Mammary epithelial cell (primary cell): Measurements from ENCODE around the gene PDIA5.

Experiments used
- EZH2 ChIP-seq: IDR thresholded peaks from 2 replicates; pipeline ENCODE4 v1.6.1; 2012; ENCODE audit warnings: low read length, inconsistent platforms, borderline replicate concordance
- TF ChIP-seq, protein P1 (sequence below), 2 donors: IDR thresholded peaks in 1 of 2; conservative IDR thresholded peaks in 1 of 2; 2 replicates each; pipeline ENCODE4 v1.5.1; 2011 to 2012; ENCODE audit warnings: inconsistent platforms in 2 of 2, low read length in 2 of 2, mild to moderate bottlenecking in 2 of 2, control low read depth in 1 of 2, low read depth in 1 of 2; ENCODE audit not compliant: insufficient read depth in 1 of 2; ENCODE audit errors: extremely low read depth in 1 of 2

DNA sequence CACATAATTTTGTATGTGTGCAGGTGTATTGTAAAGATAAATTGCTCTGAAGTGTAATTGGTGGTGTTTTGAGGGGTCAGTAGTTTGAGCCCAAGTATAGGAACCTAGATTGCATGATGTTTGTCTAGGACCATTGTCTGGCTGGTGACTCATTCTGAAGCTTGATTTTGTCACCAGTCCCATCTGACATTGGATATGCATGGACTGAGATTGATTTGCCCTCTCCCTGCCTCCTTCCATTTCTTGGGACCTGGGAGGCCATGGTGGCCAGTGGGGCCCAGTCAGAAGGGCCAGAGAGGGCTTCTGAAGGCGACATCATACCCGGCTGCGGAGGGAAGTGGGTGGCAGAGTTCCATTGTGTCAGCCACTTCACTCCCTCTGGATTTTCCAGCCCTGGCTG is 62.3 kb downstream of the PDIA5 start:
- TF ChIP-seq, protein P1, sequence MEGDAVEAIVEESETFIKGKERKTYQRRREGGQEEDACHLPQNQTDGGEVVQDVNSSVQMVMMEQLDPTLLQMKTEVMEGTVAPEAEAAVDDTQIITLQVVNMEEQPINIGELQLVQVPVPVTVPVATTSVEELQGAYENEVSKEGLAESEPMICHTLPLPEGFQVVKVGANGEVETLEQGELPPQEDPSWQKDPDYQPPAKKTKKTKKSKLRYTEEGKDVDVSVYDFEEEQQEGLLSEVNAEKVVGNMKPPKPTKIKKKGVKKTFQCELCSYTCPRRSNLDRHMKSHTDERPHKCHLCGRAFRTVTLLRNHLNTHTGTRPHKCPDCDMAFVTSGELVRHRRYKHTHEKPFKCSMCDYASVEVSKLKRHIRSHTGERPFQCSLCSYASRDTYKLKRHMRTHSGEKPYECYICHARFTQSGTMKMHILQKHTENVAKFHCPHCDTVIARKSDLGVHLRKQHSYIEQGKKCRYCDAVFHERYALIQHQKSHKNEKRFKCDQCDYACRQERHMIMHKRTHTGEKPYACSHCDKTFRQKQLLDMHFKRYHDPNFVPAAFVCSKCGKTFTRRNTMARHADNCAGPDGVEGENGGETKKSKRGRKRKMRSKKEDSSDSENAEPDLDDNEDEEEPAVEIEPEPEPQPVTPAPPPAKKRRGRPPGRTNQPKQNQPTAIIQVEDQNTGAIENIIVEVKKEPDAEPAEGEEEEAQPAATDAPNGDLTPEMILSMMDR (conservative IDR thresholded peaks at IDR 0.05 in 1 of 2, IDR thresholded peaks at IDR 0.05 in 1 of 2; ENCODE audit: extremely low read depth in 1 of 2, insufficient read depth in 1 of 2, low read depth in 1 of 2, low read length in 2 of 2), result no peak
- TF ChIP-seq EZH2, result no peak
